ENCODE results near the gene SAXO1.

GRCh38 chr9:19032406-19032805 is 603 bp downstream of the SAXO1 start:
- TF ChIP-seq, protein P1, sequence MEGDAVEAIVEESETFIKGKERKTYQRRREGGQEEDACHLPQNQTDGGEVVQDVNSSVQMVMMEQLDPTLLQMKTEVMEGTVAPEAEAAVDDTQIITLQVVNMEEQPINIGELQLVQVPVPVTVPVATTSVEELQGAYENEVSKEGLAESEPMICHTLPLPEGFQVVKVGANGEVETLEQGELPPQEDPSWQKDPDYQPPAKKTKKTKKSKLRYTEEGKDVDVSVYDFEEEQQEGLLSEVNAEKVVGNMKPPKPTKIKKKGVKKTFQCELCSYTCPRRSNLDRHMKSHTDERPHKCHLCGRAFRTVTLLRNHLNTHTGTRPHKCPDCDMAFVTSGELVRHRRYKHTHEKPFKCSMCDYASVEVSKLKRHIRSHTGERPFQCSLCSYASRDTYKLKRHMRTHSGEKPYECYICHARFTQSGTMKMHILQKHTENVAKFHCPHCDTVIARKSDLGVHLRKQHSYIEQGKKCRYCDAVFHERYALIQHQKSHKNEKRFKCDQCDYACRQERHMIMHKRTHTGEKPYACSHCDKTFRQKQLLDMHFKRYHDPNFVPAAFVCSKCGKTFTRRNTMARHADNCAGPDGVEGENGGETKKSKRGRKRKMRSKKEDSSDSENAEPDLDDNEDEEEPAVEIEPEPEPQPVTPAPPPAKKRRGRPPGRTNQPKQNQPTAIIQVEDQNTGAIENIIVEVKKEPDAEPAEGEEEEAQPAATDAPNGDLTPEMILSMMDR (IDR thresholded peaks at IDR 0.05): no peak
- TF ChIP-seq POLR2AphosphoS5 (IDR thresholded peaks at IDR 0.05; ENCODE audit: insufficient read depth in 1 of 2, low read depth in 1 of 2): no peak

Data from vagina (tissue), 2 donors.